ENCODE measurements around the gene DTNBP1. TPM values are rescaled to one million over a fixed set of nuclear protein-coding genes. Genes with fewer than 3 reads are reported as not detected.

DTNBP1 gene
- total RNA-seq, 1 experiment from 2014 or later: 28.2 TPM

- no TSS peak for BruUV-seq (replicated peaks)
- H3K9me3 ChIP-seq (ENCODE audit: low read depth, low read length, poor library complexity, severe bottlenecking): no peaks in the 10 kb centered on the region
- H3K4me3 ChIP-seq (ENCODE audit: low read depth, low read length, poor library complexity, severe bottlenecking): no peak overlapping the region
- ChIA-PET POLR2A (ENCODE audit: low non-redundant PET) (no interaction called here), CTCF (no interaction called here)
- peaks cover 4% of the 10 kb centered on the region for H3K4me1 ChIP-seq (ENCODE audit: insufficient read depth, low read length, poor library complexity, severe bottlenecking)
- TF ChIP-seq CTCF (conservative IDR thresholded peaks at IDR 0.05; ENCODE audit: low read depth, low read length) (no peak), EZH2 (IDR thresholded peaks at IDR 0.05; ENCODE audit: borderline replicate concordance, low read depth, low read length, poor library complexity, severe bottlenecking) (no peak)
- H3K36me3 ChIP-seq (ENCODE audit: insufficient read depth, low read length, poor library complexity, severe bottlenecking): no peaks in the 10 kb centered on the region
- no peak for DNase-seq (ENCODE audit: low spot score)
- no peaks in the 10 kb centered on the region for H3K27me3 ChIP-seq (replicated peaks; ENCODE audit: insufficient read depth, low read depth, low read length, poor library complexity)
- intact Hi-C loops (cut with micrococcal nuclease; ENCODE audit: unreplicated experiment): no loop called here
- H3K27ac ChIP-seq (ENCODE audit: low read depth, low read length, poor library complexity, severe bottlenecking): no peak overlapping the region
Measured at GRCh38 chr6:15657290-15657689, 5.5 kb downstream of the DTNBP1 start.

DNA sequence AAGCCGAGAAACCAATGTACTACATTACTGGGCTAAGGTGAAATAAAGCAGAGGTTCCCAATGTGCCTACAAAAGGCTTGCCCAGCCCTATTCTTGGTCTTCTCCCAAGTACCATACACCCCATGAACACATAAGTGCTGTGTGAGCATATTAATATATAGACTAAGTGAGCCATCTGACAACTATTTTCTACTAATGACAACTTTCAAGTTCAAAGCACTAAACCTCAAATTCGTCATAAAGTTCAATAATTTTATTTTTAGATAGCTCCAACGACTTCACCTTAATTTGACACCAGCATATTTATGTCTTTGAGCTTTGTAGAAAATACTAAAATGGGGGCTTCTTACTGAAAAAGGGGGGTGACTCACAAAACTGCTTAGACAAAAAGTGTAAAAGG, 6.7 kb downstream of the DTNBP1 start:
- H3K27me3 ChIP-seq (replicated peaks; ENCODE audit: insufficient read depth, low read depth, low read length, poor library complexity): no peaks in the 10 kb centered on the region
- H3K4me1 ChIP-seq (ENCODE audit: insufficient read depth, low read length, poor library complexity, severe bottlenecking): no peaks in the 10 kb centered on the region
- no TSS peak for BruUV-seq (replicated peaks)
- no peak for DNase-seq (ENCODE audit: low spot score)
- ChIA-PET POLR2A (ENCODE audit: low non-redundant PET) (no interaction called here), CTCF (no interaction called here)
- H3K4me3 ChIP-seq (ENCODE audit: low read depth, low read length, poor library complexity, severe bottlenecking): no peak overlapping the region
- H3K27ac ChIP-seq (ENCODE audit: low read depth, low read length, poor library complexity, severe bottlenecking): no peak overlapping the region
- H3K9me3 ChIP-seq (ENCODE audit: low read depth, low read length, poor library complexity, severe bottlenecking): no peaks in the 10 kb centered on the region
- TF ChIP-seq EZH2 (IDR thresholded peaks at IDR 0.05; ENCODE audit: borderline replicate concordance, low read depth, low read length, poor library complexity, severe bottlenecking) (no peak), CTCF (conservative IDR thresholded peaks at IDR 0.05; ENCODE audit: low read depth, low read length) (no peak)
- no peaks in the 10 kb centered on the region for H3K36me3 ChIP-seq (ENCODE audit: insufficient read depth, low read length, poor library complexity, severe bottlenecking)
- intact Hi-C loops (cut with micrococcal nuclease; ENCODE audit: unreplicated experiment): no loop called here

GRCh38 chr6:15654250-15654649, 8.6 kb downstream of the DTNBP1 start:
- H3K4me3 ChIP-seq (ENCODE audit: low read depth, low read length, poor library complexity, severe bottlenecking): no peak overlapping the region
- H3K27ac ChIP-seq (ENCODE audit: low read depth, low read length, poor library complexity, severe bottlenecking): no peak overlapping the region
- POLR2A ChIA-PET (ENCODE audit: low non-redundant PET): no interaction called here
- no TSS peak for BruUV-seq (replicated peaks)
- no peaks in the 10 kb centered on the region for H3K27me3 ChIP-seq (replicated peaks; ENCODE audit: insufficient read depth, low read depth, low read length, poor library complexity)
- TF ChIP-seq CTCF (conservative IDR thresholded peaks at IDR 0.05; ENCODE audit: low read depth, low read length) (no peak), EZH2 (IDR thresholded peaks at IDR 0.05; ENCODE audit: borderline replicate concordance, low read depth, low read length, poor library complexity, severe bottlenecking) (no peak)
- CTCF ChIA-PET: no interaction called here
- H3K4me1 ChIP-seq (ENCODE audit: insufficient read depth, low read length, poor library complexity, severe bottlenecking): no peaks in the 10 kb centered on the region
- intact Hi-C loops (cut with micrococcal nuclease; ENCODE audit: unreplicated experiment): no loop called here
- no peaks in the 10 kb centered on the region for H3K9me3 ChIP-seq (ENCODE audit: low read depth, low read length, poor library complexity, severe bottlenecking)
- no peak for DNase-seq (ENCODE audit: low spot score)
- H3K36me3 ChIP-seq (ENCODE audit: insufficient read depth, low read length, poor library complexity, severe bottlenecking): no peaks in the 10 kb centered on the region

Data from A673 (cell line).